Frontal cortex (tissue), 4 donors: ENCODE measurements around the gene PRKCB. TPM values are rescaled to one million over a fixed set of nuclear protein-coding genes. Genes with fewer than 3 reads are reported as not detected.

ENCODE experiments used
- DNase-seq, 2 donors: peaks; one replicate each; pipeline ENCODE4 v3.0.0; 2012; ENCODE audit warnings: low spot score in 2 of 2
- FAIRE-seq: peaks from 2 replicates; lab custom pipeline; 2012; peaks lifted over from hg19 to GRCh38; lab: Jason Lieb, UNC
- total RNA-seq: library from RNA; depleted of rRNA; stranded (reverse); fragments of >200 nt; gene quantifications from one replicate; pipeline ENCODE4 v1.2.3, GENCODE V29; 2014
- donor health status: control.
- donor health status: control.
- donor health status: control.

Gene PRKCB
- total RNA-seq, 1 donor from 2014 or later = 49.3 TPM

- no peak for DNase-seq
- FAIRE-seq = no peak
Measured at GRCh38 chr16:24111724-24112302, 276.0 kb downstream of the PRKCB start.

- DNase-seq (no peak), FAIRE-seq (no peak)
Measured at GRCh38 chr16:24113115-24113745, 277.4 kb downstream of the PRKCB start.

DNA sequence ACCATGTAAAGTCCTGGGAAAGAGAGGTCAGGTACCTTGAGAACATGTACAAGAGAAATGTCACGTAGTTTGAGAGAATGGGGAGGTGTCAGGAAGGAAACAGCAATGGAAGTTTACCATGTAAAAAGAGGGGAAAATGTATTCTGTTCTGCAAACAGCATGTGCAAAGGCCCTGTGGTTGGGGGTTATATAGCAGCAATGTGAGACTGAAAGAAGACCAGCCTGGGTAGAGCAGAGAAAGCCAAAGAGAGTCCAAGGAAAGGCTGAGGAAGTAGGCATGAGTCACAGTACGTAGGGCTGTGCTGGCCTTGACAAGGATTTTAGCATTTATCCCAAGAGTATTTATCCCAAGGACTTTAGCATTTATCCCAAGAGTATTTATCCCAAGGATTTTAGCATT lies 279.1 kb downstream of the PRKCB start:
- DNase-seq (no peak), FAIRE-seq (no peak)

- no peak for DNase-seq
- FAIRE-seq = no peak
Measured at GRCh38 chr16:24116046-24116776, 280.4 kb downstream of the PRKCB start.

- no peak for FAIRE-seq
Measured at GRCh38 chr16:24116989-24117388, 281.2 kb downstream of the PRKCB start.

DNA sequence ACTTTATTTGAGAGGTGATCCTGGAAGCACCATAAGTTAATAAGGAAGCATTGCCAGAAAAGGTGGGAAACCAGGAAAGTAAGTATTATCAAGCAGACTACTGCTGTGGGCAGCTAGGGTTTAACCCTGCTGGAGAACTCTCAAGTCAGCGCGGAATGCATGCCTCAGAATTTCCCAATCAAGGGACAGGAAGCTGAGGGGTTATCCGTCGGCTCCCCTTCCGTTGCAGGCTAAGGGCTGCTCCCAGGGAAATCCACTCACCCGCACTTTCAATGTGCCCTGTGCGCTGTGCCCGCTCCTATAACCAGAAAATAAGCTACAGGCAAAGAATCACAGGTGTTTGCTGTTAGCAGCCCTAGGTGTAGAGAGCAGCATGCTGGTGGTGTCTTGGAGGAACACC lies 281.9 kb downstream of the PRKCB start:
- FAIRE-seq = no peak
- DNase-seq = no peak

More at GRCh38 chr16:24116989-24117388, 281.2 kb downstream of the PRKCB start:
- no peak for DNase-seq

GRCh38 chr16:24118126-24118821 lies 282.5 kb downstream of the PRKCB start:
- DNase-seq (no peak), FAIRE-seq (no peak)

- no peak for FAIRE-seq
- DNase-seq = no peak
Measured at GRCh38 chr16:24119807-24120206, 284.0 kb downstream of the PRKCB start.

- no peak for FAIRE-seq
- no peak for DNase-seq
Measured at GRCh38 chr16:24123275-24123674, 287.5 kb downstream of the PRKCB start.

- FAIRE-seq (no peak), DNase-seq (no peak)
Measured at GRCh38 chr16:24124291-24124690, 288.5 kb downstream of the PRKCB start.

DNA sequence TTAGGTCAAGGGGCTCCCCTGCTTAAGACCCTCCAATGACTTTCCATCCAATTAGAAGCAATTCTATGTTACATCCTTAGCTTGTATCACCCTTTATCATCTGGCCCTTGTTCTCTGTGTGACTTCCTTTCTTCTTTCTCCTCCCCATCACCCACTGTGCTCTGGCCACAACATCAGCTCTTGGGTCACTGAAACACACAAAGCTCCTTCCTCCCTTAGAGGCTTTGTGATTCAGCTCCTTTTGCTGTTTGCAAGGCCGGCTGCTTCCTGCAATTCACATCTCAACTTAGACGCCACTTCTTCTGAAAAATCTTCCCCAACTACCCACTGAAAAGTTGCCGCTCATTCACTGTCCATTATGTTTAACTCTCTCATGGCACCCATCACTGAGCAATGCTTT lies 289.4 kb downstream of the PRKCB start:
- FAIRE-seq (no peak), DNase-seq (no peak)

GRCh38 chr16:24129412-24129918 lies 293.7 kb downstream of the PRKCB start:
- DNase-seq (no peak), FAIRE-seq (peak; percentile 68)

DNA sequence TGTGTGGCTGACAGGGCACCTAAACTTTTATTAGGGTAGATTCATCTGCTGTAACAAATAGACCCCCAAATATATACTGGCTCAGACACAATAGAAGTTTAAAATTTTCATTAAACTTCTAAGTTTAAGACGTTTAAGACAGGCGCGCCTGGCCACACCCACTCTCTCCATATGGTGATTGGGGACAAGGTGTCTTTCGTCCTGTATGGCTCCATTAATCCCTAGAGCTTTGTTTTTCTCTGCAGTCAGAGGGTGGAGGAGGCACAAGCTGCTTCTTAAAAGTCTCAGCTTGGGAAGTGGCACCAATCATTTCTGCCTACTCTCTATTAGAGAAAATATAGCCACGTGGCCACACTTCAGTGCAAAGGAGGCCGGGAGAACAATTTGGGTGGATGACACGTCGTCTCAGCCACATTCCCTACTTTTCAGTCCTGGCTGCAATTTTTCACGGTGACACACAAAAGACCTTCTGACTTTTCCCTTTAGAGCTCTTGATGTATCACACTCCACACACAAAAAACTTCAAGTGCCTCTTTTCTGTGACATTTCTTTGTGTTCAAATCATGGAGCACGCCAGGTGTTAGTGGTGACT lies 294.8 kb downstream of the PRKCB start:
- FAIRE-seq = no peak
- no peak for DNase-seq

GRCh38 chr16:24131294-24131693 lies 295.5 kb downstream of the PRKCB start:
- no peak for FAIRE-seq

GRCh38 chr16:24132048-24132796 lies 296.4 kb downstream of the PRKCB start:
- DNase-seq (no peak), FAIRE-seq (no peak)

More at GRCh38 chr16:24131294-24131693, 295.5 kb downstream of the PRKCB start:
- no peak for DNase-seq

DNA sequence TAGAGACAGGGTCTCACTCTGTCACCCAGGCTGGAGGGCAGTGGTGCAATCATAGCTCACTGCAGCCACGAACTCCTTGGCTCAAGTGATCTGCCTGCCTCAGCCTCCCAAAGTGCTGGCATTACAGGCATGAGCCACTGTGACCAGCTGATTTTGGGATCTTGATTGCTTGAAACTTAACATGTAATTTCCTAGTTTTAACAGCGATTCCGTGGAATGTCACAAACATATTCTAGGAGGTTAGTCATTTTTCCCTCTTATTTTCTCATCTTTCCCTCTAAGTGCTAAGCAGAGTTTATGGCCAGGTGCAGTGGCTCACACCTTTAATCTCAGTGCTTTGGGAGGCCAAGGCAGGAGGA lies 297.0 kb downstream of the PRKCB start:
- FAIRE-seq (no peak), DNase-seq (no peak)

GRCh38 chr16:24135624-24136565 lies 300.1 kb downstream of the PRKCB start:
- DNase-seq (no peak), FAIRE-seq (no peak)

GRCh38 chr16:24138024-24138423 lies 302.2 kb downstream of the PRKCB start:
- DNase-seq (no peak), FAIRE-seq (no peak)
